Keratinocyte (primary cell): ENCODE results near the gene BANK1.

Source experiments
- CTCF ChIP-seq, 3 experiments: IDR thresholded peaks in 1 of 3; conservative IDR thresholded peaks in 1 of 3; optimal IDR thresholded peaks in 1 of 3; 2 replicates in 2 of 3; 3 replicates in 1 of 3; pipeline versions ENCODE3 to v1.5.1; 2011; ENCODE audit warnings: low read length in 3 of 3, mild to moderate bottlenecking in 3 of 3, moderate library complexity in 2 of 3, control low read depth in 1 of 3, inconsistent platforms in 1 of 3; ENCODE audit not compliant: insufficient read depth in 2 of 3; ENCODE audit errors: extremely low read depth in 1 of 3
- EZH2 ChIP-seq: IDR thresholded peaks from one replicate; pipeline ENCODE4 v1.6.1; 2012; ENCODE audit warnings: inconsistent platforms, mild to moderate bottlenecking, low read length, moderate library complexity

GRCh38 chr4:101992446-101992845 lies 201.9 kb downstream of the BANK1 start:
- TF ChIP-seq EZH2, result no peak
- TF ChIP-seq CTCF (optimal IDR thresholded peaks at IDR 0.05 in 1 of 3, IDR thresholded peaks at IDR 0.05 in 1 of 3, conservative IDR thresholded peaks at IDR 0.05 in 1 of 3; ENCODE audit: extremely low read depth in 1 of 3, insufficient read depth in 2 of 3, low read length in 3 of 3), result no peak
